Measurements from ENCODE around the gene ASTN2.

The ASTN2 gene

DNA sequence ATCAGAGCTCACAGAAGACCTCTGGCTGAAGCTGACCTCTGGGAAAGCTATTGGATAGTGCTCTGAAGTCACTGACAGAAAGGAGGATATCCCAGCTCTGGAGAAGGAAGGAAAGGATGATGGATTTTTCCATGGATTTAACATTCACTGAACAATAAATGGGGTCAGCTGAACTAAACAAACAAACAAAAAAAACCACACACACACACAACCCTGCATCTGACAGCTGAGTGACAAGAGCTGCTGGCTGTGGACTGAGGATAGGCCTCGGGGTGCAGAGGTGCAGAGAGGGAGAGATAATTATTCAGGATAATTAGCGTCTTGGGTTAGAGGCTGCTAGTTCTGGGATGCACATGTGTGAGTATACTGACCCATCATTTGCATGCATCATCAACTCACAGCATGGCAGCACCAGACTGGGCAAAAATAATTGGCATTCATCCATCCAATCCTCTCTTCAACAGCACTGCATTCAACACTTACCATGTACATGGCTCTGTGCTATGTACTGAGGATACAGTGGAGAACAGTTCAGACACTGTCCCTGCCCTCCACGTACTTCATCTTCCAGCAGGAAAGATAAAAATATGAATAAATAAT is 859.2 kb downstream of the ASTN2 start:
- DNase-seq (ENCODE audit: low read depth) = no peak

DNA sequence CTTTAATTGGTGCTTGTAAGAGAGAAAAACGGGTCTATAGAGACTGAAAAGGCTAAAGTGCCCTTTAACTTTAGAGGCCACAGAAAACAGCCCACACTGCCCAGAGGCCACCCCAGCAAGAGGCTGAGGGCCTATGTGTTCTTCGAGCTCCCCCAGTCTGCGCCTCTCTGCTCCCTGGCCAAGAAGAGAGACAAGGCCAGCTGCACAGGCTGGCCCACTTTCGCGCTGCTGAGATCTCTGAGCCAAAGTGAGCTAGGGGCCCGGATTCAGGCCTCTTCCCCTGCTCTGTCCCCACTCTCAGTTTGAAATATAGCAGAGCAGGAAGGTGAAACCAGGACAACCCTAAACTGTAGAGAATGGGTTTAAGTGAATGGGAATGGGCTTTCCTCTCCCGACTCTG is 859.7 kb downstream of the ASTN2 start:
- no peak for DNase-seq (ENCODE audit: low read depth)

DNA sequence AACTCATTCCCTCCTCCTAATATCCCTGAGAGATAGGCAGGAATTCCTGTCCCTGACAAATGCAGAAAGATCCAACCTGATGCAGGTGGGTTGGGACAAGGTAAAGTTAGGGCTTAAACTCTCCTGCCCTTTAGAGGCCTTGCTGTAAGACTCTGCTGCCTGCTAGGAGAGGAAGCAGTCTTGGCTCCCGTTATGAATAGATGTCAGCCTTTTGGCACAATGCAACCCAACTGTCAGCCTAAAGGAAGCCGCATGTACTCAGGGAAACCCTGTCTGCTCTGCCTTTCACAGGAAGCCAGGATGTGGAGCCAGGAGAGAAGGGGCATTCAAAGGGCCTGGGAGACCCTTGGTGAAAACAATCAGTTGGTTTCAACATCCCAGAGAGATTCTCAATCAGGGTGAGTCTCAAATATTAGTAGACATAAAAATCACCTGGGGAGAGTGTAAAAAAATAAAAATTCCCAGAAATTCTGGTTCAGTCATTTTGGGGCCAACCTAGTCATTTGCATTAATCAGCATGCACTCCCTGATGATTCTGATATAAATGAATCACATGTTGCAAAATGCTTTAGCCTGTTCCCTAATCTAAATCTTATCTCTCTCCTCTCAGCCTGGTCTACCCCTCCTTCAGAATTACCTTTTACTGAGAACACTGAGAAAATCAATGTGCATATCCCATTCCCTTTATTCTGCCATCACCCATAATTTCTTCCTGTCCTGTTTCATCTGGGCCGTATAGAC is 864.0 kb downstream of the ASTN2 start:
- no peak for DNase-seq (ENCODE audit: low read depth)

- DNase-seq (ENCODE audit: low read depth) = no peak
These were observed 864.8 kb downstream of the ASTN2 start for GRCh38 chr9:116549786-116550660.

- no peak for DNase-seq (ENCODE audit: low read depth)
These were observed 865.7 kb downstream of the ASTN2 start for GRCh38 chr9:116549061-116549664.

- DNase-seq (ENCODE audit: low read depth) = no peak
These were observed 867.0 kb downstream of the ASTN2 start for GRCh38 chr9:116547729-116548426.

GRCh38 chr9:116546711-116547581 is 867.9 kb downstream of the ASTN2 start:
- no peak for DNase-seq (ENCODE audit: low read depth)

DNA sequence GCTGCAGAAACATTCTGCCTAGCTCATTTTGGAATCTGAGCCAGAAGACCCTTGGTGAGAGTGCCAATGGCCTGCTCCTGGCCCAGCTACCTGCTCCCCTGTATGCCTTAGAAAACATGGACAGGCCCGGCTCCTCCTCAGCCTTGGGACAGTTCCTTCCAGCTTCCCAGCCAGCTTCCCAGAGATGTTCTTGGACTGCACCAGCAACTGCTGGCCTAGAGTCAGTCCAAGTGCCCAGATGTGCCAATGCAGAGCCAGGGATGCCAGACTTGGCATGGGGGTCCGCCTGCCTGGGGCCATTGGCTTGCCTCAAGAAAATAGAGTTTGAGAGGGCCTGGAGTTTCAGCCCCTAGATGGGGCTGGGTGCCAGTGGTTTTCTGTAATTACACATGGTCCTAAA is 870.0 kb downstream of the ASTN2 start:
- no peak for DNase-seq (ENCODE audit: low read depth)

DNA sequence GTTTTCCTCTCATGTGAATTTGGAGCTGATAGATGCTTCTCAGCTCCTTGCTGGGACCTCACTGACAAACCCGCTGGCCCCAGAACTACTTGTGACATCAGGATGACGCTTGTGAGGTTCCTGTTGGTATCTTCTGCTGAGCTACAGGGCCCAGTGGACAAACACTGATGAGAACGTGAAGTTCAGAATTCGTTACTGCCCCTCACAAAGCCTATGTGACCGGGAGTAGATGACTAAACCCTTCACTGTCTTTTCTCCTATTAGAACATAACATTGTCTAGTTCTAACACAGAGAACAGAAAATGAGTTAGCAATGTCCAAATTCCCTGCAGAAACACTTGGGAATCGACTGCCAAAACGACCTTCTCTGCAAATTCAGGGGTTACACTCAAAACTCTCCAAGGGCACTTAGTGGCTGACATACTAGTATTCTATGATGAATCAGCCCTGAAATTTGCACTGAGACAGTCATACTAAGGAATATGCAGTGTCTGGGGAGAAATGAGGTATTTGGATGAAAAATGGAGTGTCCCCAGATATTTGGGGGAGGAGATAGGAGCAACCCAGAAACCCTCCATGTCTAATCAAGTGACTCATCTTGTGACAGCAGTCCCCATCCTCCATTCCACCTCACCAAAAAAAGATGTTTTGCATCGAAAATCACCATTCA is 871.0 kb downstream of the ASTN2 start:
- DNase-seq (ENCODE audit: low read depth) = no peak

GRCh38 chr9:116541402-116541801 is 873.5 kb downstream of the ASTN2 start:
- no peak for DNase-seq (ENCODE audit: low read depth)

DNA sequence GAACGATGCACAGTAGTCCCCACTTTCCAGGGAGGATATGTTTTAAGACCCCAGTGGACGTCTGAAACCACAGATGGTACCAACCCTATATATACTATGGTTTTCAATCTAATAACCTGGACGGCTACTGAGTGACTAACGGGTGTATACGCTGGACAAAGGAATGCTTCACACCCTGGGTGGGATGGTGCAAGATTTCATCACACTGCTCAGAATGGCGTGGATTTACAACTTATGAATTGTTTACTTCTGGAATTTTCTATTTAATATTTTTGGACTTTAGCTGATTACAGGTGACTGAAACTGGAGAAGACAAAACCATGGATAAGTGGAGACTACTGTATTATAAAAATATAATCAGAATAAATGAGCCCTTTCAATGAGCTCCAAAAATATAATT is 875.3 kb downstream of the ASTN2 start:
- DNase-seq (ENCODE audit: low read depth) = no peak

DNA sequence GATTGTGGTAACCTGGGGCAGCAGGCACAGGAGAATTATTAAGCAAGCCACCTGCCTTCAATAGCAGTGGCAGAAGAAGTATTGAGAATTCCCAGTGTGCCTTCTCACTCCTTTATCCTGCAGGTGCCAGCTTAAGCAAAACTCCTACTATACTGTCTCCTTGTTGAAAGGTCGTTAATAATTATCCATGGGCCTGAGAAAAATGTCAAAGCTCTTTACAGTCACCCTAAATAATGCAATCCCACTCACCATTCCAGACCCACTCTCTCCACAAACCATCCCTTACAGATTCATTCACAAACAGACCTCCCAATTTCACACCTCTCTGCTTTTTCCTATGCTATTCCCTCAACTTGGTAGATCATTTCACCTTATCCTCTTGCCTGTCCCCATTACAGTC is 889.2 kb downstream of the ASTN2 start:
- DNase-seq (ENCODE audit: low read depth) = no peak

GRCh38 chr9:116524778-116525470 is 889.9 kb downstream of the ASTN2 start:
- DNase-seq (ENCODE audit: low read depth) = no peak

- DNase-seq (ENCODE audit: low read depth) = no peak
These were observed 894.6 kb downstream of the ASTN2 start for GRCh38 chr9:116520218-116520617.

DNA sequence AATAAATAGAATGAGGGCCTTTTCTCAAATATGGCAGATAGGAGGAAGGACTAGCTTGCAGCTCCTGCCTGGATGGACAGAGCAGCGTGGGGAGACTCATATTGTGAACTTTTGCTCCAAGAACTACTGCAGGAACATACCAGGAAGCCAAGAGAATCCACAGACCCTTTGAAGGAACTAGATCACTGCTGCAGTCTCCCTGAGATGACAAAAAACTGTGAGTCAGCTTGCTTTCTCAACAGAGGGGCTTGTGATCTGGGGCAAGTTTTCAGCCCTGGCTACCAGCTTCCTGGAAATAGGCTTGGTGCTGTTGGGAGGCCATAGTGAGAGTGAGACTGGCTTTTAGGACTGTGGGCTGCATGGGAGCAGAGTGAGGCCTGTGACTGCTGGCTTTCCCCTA is 898.4 kb downstream of the ASTN2 start:
- DNase-seq (ENCODE audit: low read depth) = no peak

GRCh38 chr9:116515541-116515940 is 899.3 kb downstream of the ASTN2 start:
- no peak for DNase-seq (ENCODE audit: low read depth)

- DNase-seq (ENCODE audit: low read depth) = no peak
These were observed 908.2 kb downstream of the ASTN2 start for GRCh38 chr9:116506685-116507084.

- no peak for DNase-seq (ENCODE audit: low read depth)
These were observed 909.9 kb downstream of the ASTN2 start for GRCh38 chr9:116504893-116505480.

GRCh38 chr9:116504081-116504480 is 910.8 kb downstream of the ASTN2 start:
- no peak for DNase-seq (ENCODE audit: low read depth)
